GM23248 (cell line): ENCODE data around the gene ANXA8.

ENCODE experiments used
- EZH2 ChIP-seq: fragments of 200-600 bp; sonication (generic); IDR thresholded peaks from 2 replicates; pipeline ENCODE4 v1.6.1; 2018; ENCODE audit warnings: antibody characterized with exemption, mild to moderate bottlenecking; ENCODE audit not compliant: insufficient read depth, poor library complexity, severe bottlenecking
- EZH2phosphoT487 ChIP-seq: fragments of 200-600 bp; sonication (generic); IDR thresholded peaks from 2 replicates; pipeline ENCODE4 v1.6.1; 2018; ENCODE audit warnings: antibody characterized with exemption, moderate library complexity, mild to moderate bottlenecking, low read depth; ENCODE audit not compliant: insufficient read depth

- no peak for TF ChIP-seq EZH2
- no peak for TF ChIP-seq EZH2phosphoT487
Measured at GRCh38 chr10:47454780-47455058, 29.2 kb downstream of the ANXA8 start.
